ENCODE measurements around the gene NCOA7.
"Not testable (repeated sequence)": the region's sequence is repeated elsewhere in the genome, so short reads cannot be mapped to it uniquely, and the experiment has no call there.

The NCOA7 gene

GRCh38 chr6:125953502-125953875 is 162.7 kb downstream of the NCOA7 start:
- no peak for DNase-seq

- no peak for DNase-seq
These were observed 164.1 kb downstream of the NCOA7 start for GRCh38 chr6:125954735-125955339.

DNA sequence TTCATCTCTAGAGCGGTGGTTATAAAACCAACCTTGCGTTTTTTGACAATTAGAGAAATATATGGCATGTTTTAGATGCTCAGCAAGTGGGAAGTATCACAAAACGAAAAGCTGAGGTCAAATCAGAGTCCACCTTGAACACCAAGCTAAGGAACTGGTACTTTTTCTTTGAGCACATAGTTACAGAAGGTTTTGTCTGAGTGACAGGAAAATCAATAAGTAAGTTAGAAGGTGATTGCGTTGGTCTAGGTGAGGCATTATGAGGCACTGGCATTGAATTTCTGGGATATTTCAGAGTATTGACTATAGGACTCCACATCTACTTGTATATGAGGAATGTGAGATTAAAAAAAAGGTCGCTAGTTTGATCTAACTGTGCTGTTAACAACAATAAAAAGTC is 165.2 kb downstream of the NCOA7 start:
- no peak for DNase-seq

DNA sequence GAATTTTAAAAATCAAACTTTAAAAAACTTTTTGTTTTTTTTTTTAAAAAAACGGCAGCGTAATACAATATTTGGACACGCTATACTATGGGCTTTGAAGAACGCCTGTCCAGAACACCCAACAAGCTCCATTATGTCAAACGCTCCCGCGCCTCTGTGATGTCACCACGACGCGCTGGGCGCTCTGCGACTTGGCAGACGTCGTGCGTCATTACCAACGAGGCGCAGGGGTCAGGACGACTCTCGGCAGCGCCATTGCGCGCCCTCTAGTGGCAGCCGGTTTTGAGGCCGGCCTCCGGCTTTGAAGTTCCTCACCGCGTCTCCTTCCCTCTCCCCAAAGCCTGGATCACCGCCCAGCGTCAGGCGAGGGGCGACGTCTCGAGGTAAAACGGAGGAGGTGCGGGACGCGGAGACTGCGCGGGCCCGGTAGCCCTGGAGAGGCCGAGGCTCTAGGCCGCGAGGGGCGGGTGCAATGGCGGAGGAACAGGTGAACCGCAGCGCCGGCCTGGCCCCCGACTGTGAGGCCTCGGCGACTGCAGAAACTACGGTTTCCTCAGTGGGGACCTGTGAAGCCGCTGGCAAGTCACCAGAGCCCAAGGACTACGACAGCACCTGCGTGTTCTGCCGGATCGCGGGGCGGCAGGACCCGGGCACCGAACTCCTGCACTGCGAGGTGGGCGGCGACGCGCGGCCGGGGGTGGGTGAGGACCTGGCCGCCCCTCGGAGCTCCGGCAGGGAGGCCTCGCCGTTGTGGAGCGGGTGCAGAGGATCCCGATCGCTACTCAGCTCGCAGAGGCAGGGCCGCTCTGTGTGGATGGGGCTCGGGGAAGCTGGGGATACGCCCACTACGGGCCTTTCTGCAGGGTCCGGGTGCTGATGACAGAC is 166.0 kb downstream of the NCOA7 start, which contains the start of gene HINT3:
HINT3 (plus strand) TSS at position 265 of the 885 bp plus-strand sequence; CDS start at position 473, 208 bp downstream.
- peak; percentile 90 for DNase-seq

GRCh38 chr6:125957391-125957693 is 166.6 kb downstream of the NCOA7 start:
- no peak for DNase-seq

DNA sequence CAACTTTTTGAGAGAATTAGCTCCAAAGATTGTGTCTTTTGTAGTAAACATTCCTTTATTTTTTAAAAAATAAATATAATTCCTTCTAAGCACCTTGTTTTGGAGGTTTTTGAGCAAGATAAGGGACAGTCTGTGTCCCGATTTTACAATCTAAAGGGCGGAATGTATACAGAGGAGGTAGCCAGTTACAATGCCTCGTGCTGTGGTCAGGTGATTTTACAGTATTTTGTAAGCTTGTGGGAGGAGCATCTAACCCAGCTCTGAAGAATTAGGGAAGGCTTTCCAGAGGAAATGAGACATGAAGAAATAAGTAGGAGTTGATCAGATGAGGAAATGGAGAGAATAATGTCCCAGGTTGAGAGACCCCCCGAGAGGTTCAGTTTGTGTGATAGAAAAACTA is 167.1 kb downstream of the NCOA7 start:
- DNase-seq = no peak

DNA sequence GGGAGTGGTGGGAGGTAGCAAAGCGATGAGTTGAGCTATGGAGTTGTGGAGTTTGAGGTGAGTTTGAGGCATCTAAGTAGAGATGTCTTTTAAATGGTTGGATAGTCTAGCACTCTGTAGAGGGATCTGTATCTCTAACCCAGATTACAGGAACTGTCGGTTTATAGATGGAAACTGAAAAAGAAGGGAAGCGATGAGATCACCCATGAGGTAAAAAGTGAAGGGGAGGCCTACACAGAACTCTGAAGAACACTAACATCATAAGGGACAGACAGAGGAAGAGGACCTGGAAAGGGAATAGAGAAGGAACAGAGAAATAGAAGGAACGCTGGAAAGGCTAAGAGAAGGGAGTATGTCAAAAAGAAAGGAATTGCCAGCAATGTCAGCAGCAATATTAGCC is 168.3 kb downstream of the NCOA7 start:
- DNase-seq = no peak

GRCh38 chr6:125961117-125961516 is 170.4 kb downstream of the NCOA7 start:
- DNase-seq = no peak

- DNase-seq = no peak
These were observed 172.2 kb downstream of the NCOA7 start for GRCh38 chr6:125962900-125963497.

DNA sequence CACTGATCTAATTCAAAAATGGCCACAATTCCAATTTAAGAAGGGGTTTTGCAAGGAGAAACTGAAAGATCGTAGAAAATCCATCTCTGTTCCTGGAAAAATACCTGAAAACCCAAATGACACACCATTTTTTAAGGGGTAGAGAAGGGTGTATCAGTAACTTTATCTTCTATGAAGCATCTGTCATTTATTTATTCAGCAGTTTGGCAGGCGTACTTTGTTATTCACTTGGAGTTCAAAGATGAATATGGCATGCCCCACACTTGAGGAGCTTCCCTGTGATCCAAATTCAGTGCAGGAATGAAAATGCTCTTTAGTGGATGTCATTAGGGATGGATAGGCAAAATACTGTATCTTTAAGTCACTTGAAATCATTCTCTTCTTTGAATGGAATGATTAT is 173.1 kb downstream of the NCOA7 start:
- no peak for DNase-seq

GRCh38 chr6:125966569-125966968 is 175.8 kb downstream of the NCOA7 start:
- no peak for DNase-seq

- no peak for DNase-seq
These were observed 177.7 kb downstream of the NCOA7 start for GRCh38 chr6:125968493-125968892.

GRCh38 chr6:125970760-125971159 is 180.0 kb downstream of the NCOA7 start:
- no peak for DNase-seq

- DNase-seq = not testable (repeated sequence)
These were observed 181.7 kb downstream of the NCOA7 start for GRCh38 chr6:125972478-125972877.

DNA sequence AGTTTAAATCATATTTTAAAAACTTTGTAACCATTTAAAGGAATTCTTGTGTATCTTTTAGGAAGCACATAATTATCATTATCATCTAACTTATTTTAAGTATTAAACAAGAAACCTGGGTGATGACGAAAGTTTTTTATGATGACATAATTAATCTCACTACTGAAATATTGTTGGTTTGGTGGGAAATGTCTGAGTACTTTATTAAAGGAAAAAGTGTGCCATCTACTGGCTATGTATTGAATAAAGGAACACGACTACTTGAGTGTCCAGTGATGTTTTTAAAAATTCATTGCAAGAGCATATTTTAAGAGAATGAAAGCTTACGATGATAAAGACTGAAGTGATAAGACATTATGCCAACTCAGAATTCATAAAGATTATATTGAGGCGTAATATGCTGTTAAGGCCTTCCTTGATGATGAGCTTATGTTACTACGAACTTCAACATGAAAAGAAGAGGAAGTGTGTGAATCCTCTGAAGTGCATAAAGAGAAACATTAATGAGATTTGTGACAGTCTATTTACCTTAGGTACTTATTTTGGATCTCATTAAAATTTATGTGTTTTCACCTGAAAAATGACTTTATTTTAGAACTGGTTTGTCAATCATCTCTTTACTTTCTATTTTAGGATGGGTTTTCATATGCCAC is 183.6 kb downstream of the NCOA7 start:
- peak; percentile 32 for DNase-seq

DNA sequence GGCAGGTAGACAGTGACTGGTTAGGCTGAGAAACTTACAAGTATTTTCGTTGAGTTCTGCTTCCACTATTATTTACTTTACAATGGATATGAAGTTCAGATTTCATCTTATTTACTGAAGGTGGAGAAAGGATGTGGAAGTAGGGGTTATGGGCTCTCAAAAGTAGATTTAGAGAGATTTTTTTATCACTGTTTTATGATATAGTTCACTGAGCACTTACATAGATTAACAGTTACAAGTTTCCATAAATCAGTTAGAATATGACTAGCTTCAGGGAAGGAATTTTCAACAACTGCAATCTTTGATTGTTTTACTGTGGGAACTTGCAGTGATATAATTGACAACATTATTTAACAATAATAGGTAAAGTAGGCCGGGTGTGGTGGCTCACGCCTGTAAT is 188.3 kb downstream of the NCOA7 start:
- DNase-seq = no peak

Data from NCI-H446 treated with DMSO at 0.1 percent for 48 hours (cell line).